GM23248 (cell line): ENCODE measurements around the gene NUDT22. TPM values are rescaled to one million over a fixed set of nuclear protein-coding genes. Genes with fewer than 3 reads are reported as not detected.

Experiments used
- DNase-seq: peaks from one replicate; pipeline ENCODE4 v3.0.0-alpha.2; 2015
- H2AFZ ChIP-seq: fragments of 200-600 bp; sonication (generic); 2 replicates; pipeline ENCODE4 v1.6.1; 2016; ENCODE audit warnings: antibody characterized with exemption
- H3F3A ChIP-seq: fragments of 200-600 bp; sonication (generic); 2 replicates; pipeline ENCODE4 v1.6.1; 2016; ENCODE audit warnings: mild to moderate bottlenecking, antibody characterized with exemption, mixed run types; ENCODE audit not compliant: insufficient read depth
- H3K27ac ChIP-seq: fragments of 200-600 bp; sonication (generic); 2 replicates; pipeline ENCODE4 v1.5.1; 2016; ENCODE audit warnings: mild to moderate bottlenecking
- H3K27me3 ChIP-seq: fragments of 200-600 bp; sonication (generic); replicated peaks from 2 replicates; pipeline ENCODE4 v1.6.1; 2016; ENCODE audit warnings: mild to moderate bottlenecking; ENCODE audit not compliant: insufficient read depth
- H3K36me3 ChIP-seq: fragments of 200-600 bp; sonication (generic); 2 replicates; pipeline ENCODE4 v1.6.1; 2016; ENCODE audit warnings: low read depth, mild to moderate bottlenecking
- H3K4me1 ChIP-seq: fragments of 200-600 bp; sonication (generic); 2 replicates; pipeline ENCODE4 v1.6.1; 2016; ENCODE audit warnings: mild to moderate bottlenecking; ENCODE audit not compliant: insufficient read depth
- H3K4me2 ChIP-seq: fragments of 200-600 bp; sonication (generic); one replicate; pipeline ENCODE4 v1.6.1; 2016; ENCODE audit warnings: mild to moderate bottlenecking; ENCODE audit not compliant: unreplicated experiment
- H3K4me3 ChIP-seq: fragments of 200-600 bp; sonication (generic); 2 replicates; pipeline ENCODE4 v1.5.1; 2016; ENCODE audit warnings: mild to moderate bottlenecking
- H3K79me2 ChIP-seq: fragments of 200-600 bp; sonication (generic); 2 replicates; pipeline ENCODE4 v1.6.1; 2016; ENCODE audit warnings: mild to moderate bottlenecking; ENCODE audit not compliant: insufficient read depth
- H3K9ac ChIP-seq: fragments of 200-600 bp; sonication (generic); 2 replicates; pipeline ENCODE4 v1.6.1; 2016; ENCODE audit warnings: mild to moderate bottlenecking
- H3K9me2 ChIP-seq: fragments of 200-600 bp; sonication (generic); 2 replicates; pipeline ENCODE4 v1.6.1; 2016; ENCODE audit warnings: mixed run types, mild to moderate bottlenecking, moderate library complexity; ENCODE audit not compliant: insufficient read depth
- H3K9me3 ChIP-seq: fragments of 200-600 bp; sonication (generic); one replicate; pipeline ENCODE4 v1.6.1; 2017; ENCODE audit warnings: low read depth
- H4K20me1 ChIP-seq: fragments of 200-600 bp; sonication (generic); 2 replicates; pipeline ENCODE4 v1.6.0; 2016; ENCODE audit not compliant: insufficient read depth
- EZH2 ChIP-seq: fragments of 200-600 bp; sonication (generic); IDR thresholded peaks from 2 replicates; pipeline ENCODE4 v1.6.1; 2018; ENCODE audit warnings: antibody characterized with exemption, mild to moderate bottlenecking; ENCODE audit not compliant: insufficient read depth, poor library complexity, severe bottlenecking
- EZH2phosphoT487 ChIP-seq: fragments of 200-600 bp; sonication (generic); IDR thresholded peaks from 2 replicates; pipeline ENCODE4 v1.6.1; 2018; ENCODE audit warnings: antibody characterized with exemption, moderate library complexity, mild to moderate bottlenecking, low read depth; ENCODE audit not compliant: insufficient read depth
- WGBS, 2 experiments: methylation state at CpG; one replicate each; pipeline ENCODE4 v1.1.6; 2015 to 2017; ENCODE audit warnings: low lambda C conversion rate in 2 of 2, low coverage in 1 of 2; ENCODE audit errors: missing lambda C conversion rate in 2 of 2; 5-methylcytosine and 5-hydroxymethylcytosine counted together
- in situ Hi-C: fragments of 300-500 bp; cut with MboI; formaldehyde crosslinking; loops from 2 replicates; pipeline ENCODE4 v1.15.0; 2020
- polyA plus RNA-seq: library from polyadenylated mRNA; unstranded; fragments of >200 nt; fragmentation: Nextera tagmentation; extraction: Ambion mirVana; gene quantifications from 2 replicates; pipeline ENCODE4 v1.2.1, GENCODE V29; 2016
- total RNA-seq: library from RNA; depleted of rRNA; stranded (reverse); fragments of >200 nt; shearing (Covaris generic); gene quantifications from 2 replicates; pipeline ENCODE4 v1.2.3, GENCODE V29; 2014

The NUDT22 gene
- total and polyA plus RNA-seq, 2 experiments from 2014 or later: 74.5 to 97.9 TPM

DNA sequence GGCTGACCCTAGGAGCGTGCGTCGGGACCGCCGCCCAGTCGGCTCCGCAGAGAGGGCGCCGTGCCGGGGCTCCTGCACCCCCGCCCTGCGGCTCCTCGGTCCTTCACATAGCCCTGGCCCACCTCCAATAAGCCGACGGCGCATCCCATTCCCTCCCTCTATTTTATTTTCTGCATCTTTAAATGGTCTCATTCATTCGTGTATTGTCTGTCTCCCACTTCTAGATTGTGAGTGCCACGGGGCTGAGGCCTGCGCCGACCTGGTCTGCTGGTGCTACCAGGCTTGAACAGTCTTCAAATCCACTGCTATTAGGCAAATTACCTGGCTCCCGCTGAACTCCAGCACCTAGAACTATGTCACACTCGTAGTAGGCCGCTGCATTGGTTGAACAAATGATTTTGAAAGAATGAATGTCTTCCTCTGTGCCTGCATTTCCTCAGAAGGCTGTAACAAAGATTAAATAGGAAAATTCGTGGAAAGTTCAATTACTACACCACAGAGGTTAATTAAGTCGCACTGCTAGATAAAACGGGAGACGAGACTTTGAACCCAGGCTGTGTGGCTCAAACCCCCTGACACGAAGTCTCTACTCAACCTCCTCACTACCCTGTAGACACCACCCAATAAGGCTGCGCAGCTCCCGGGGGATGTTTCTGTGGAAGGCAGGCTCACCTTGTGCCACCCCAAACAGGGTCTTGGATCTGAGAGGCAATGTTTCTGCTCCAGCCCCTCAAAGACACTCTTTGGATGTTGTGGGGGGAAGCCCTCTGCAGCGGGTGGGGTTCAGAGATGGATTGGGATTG, 21.9 kb downstream of the NUDT22 start:
- Histone ChIP-seq H3K79me2 (peaks cover 47% of the 10 kb centered on the region), H3F3A (peaks cover 14% of the 10 kb centered on the region; the same call in 1 of the 2 replicates), H3K9me2 (no peaks in the 10 kb centered on the region), H3K27ac (peak overlapping the region; percentile 89), H3K9ac (peak overlapping the region; percentile 90), H3K4me1 (peaks cover 9% of the 10 kb centered on the region; the same call in 1 of the 2 replicates), H4K20me1 (no peaks in the 10 kb centered on the region), H3K4me3 (peak overlapping the region; percentile 94), H3K27me3 (no peaks in the 10 kb centered on the region), H2AFZ (peak overlapping the region; percentile 82), H3K36me3 (no peaks in the 10 kb centered on the region; the same call in 1 of the 2 replicates), H3K9me3 (no peaks in the 10 kb centered on the region), H3K4me2 (peak overlapping the region; percentile 99)
- no peak for DNase-seq
- TF ChIP-seq EZH2phosphoT487 (no peak), EZH2 (no peak)
- 38 to 55% methylated on average over 20 to 31 of the region's 31 CpGs for WGBS, 2 experiments
- in situ Hi-C loops: no loop called here

DNA sequence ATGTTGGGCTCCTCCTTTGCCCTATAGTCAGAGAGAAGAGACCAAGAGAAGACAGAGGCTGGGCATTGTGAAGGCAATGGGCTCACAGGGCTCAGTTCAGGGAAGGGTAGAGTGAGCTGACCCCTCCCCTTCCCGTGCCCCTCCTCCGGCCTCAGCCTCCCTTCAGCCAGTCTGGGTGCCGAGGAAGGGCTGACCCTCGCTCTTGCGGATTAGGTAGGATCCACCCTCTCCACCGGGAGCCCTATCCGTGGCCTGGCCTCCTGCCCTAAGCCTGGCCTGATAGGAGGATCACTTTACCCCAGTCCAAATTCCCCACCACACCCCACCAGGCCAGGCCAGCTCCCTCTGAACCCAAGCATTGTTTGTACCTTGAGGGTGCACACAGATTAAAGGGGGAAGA, 22.5 kb downstream of the NUDT22 start:
- H2AFZ ChIP-seq: no peak overlapping the region
- H3K4me3 ChIP-seq: no peak overlapping the region
- H3K36me3 ChIP-seq: no peaks in the 10 kb centered on the region; the same call in 1 of the 2 replicates
- no peaks in the 10 kb centered on the region for H3K9me3 ChIP-seq
- no peak overlapping the region for H3K4me2 ChIP-seq
- TF ChIP-seq EZH2: no peak
- TF ChIP-seq EZH2phosphoT487: no peak
- no peaks in the 10 kb centered on the region for H3K27me3 ChIP-seq
- peaks cover 48% of the 10 kb centered on the region for H3K79me2 ChIP-seq
- DNase-seq: no peak
- WGBS, 2 experiments: 80 to 83% methylated on average over 5 to 7 of the region's 7 CpGs
- no peaks in the 10 kb centered on the region for H4K20me1 ChIP-seq
- peaks cover 14% of the 10 kb centered on the region; the same call in 1 of the 2 replicates for H3F3A ChIP-seq
- H3K9ac ChIP-seq: no peak overlapping the region
- peaks cover 10% of the 10 kb centered on the region; the same call in 1 of the 2 replicates for H3K4me1 ChIP-seq
- in situ Hi-C loops: no loop called here
- H3K9me2 ChIP-seq: no peaks in the 10 kb centered on the region
- no peak overlapping the region for H3K27ac ChIP-seq

DNA sequence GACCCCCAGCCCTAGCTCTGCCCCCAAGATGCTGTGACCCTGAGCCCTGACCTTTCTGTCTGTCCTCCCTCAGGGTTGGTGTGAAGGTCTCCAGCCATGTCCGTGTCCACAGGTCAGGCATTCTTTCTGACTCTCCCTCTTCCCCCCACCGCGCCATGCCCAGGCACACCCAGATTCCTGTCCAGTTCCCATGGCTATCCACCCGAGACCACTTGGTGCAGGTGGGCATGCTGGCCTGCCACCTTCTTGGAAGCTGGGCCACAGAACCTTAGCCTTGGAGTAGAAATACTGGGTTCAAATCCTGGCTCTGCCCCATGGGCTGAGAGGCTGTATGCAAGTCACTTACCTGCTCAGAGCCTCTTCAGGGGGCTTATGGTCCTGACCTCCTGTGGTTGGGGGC, 23.0 kb downstream of the NUDT22 start:
- Histone ChIP-seq H3K9me2 (no peaks in the 10 kb centered on the region), H3K4me3 (no peak overlapping the region), H3K79me2 (peaks cover 48% of the 10 kb centered on the region), H3F3A (peaks cover 14% of the 10 kb centered on the region; the same call in 1 of the 2 replicates), H2AFZ (no peak overlapping the region), H3K9ac (no peak overlapping the region), H3K4me2 (no peak overlapping the region), H4K20me1 (no peaks in the 10 kb centered on the region), H3K4me1 (peaks cover 11% of the 10 kb centered on the region; the same call in 1 of the 2 replicates), H3K9me3 (no peaks in the 10 kb centered on the region), H3K27me3 (no peaks in the 10 kb centered on the region), H3K27ac (no peak overlapping the region), H3K36me3 (no peaks in the 10 kb centered on the region)
- no peak for DNase-seq
- in situ Hi-C loops: no loop called here
- no peak for TF ChIP-seq EZH2phosphoT487
- TF ChIP-seq EZH2: no peak
- 93 to 100% methylated on average over 4 of the region's 4 CpGs for WGBS, 2 experiments

DNA sequence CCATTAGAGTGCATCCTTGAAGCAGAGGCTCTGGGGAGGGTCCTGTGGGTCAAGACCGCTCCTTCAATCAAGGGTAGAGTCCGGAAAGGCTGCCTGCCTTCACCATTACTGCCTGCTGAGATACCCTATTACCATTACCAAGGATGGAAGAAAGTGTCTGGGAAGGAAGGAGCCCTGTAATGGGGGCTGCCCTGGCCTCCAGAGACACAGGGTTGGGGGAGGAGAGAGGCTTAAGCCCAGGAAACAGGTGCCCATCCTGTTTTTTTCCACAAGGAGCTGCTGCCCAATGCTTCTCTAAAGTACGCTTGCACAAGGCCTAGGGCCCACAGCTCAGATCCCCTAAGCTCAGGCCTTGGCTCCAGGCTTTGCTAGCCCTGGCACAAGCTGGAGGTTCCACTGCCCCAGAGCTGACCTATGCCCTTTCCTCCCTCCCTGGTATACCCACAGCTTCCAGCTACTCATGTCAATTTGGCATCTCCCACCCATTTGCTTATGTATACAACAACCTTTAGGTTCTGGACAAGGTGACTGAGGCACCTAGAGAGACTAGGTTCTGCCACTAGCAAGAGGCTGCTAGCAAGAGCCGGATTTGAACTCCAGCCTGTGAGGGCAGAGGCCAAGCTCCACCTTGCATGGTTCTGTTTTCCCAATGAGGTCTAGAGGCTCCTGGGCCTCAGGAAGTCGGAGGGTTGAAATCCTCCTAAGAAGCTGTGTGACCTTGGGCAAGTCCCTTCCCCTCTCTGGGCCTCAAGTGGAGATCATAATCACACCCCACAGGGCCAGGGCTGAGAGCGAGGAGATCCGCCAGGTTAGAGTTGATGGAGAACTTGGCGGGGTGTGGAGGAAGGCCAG, 23.7 kb downstream of the NUDT22 start:
- H3K79me2 ChIP-seq: peaks cover 44% of the 10 kb centered on the region
- H3K4me2 ChIP-seq: no peak overlapping the region
- H4K20me1 ChIP-seq: no peaks in the 10 kb centered on the region
- no peak overlapping the region for H3K9ac ChIP-seq
- H3K27ac ChIP-seq: no peak overlapping the region
- in situ Hi-C loops: no loop called here
- H2AFZ ChIP-seq: no peak overlapping the region
- H3F3A ChIP-seq: peaks cover 13% of the 10 kb centered on the region; the same call in 1 of the 2 replicates
- H3K27me3 ChIP-seq: no peaks in the 10 kb centered on the region
- no peak overlapping the region for H3K4me3 ChIP-seq
- no peak for DNase-seq
- H3K9me3 ChIP-seq: no peaks in the 10 kb centered on the region
- no peaks in the 10 kb centered on the region for H3K9me2 ChIP-seq
- peaks cover 11% of the 10 kb centered on the region; the same call in 1 of the 2 replicates for H3K4me1 ChIP-seq
- WGBS, 2 experiments: 87 to 92% methylated on average over 8 of the region's 8 CpGs
- no peak for TF ChIP-seq EZH2phosphoT487
- no peak for TF ChIP-seq EZH2
- H3K36me3 ChIP-seq: no peaks in the 10 kb centered on the region
